Neural cell (in vitro differentiated cells): Measurements from ENCODE around the gene SYK.

Experiments used
- EP300 ChIP-seq: fragments of 450-650 bp; conservative IDR thresholded peaks from 2 replicates; pipeline ENCODE4 v1.6.1; 2014; ENCODE audit warnings: antibody characterized with exemption, mild to moderate bottlenecking, moderate library complexity; ENCODE audit not compliant: poor library complexity, severe bottlenecking
- EZH2 ChIP-seq: fragments of 200-600, 300-800 bp; shearing (Covaris generic), sonication (generic); IDR thresholded peaks from 2 replicates; pipeline ENCODE4 v1.6.1; 2014; ENCODE audit warnings: antibody characterized with exemption, low read length, borderline replicate concordance, mild to moderate bottlenecking; ENCODE audit not compliant: insufficient read depth, poor library complexity, severe bottlenecking
- RAD21 ChIP-seq: fragments of 450-650 bp; conservative IDR thresholded peaks from 2 replicates; pipeline ENCODE4 v1.6.1; 2014; ENCODE audit warnings: antibody characterized with exemption, mild to moderate bottlenecking, moderate library complexity
- TF ChIP-seq, protein P1 (sequence below): fragments of 450-650 bp; IDR thresholded peaks from 2 replicates; pipeline ENCODE4 v1.5.1; 2014; ENCODE audit warnings: antibody characterized with exemption, mild to moderate bottlenecking, moderate library complexity; ENCODE audit not compliant: poor library complexity, severe bottlenecking

DNA sequence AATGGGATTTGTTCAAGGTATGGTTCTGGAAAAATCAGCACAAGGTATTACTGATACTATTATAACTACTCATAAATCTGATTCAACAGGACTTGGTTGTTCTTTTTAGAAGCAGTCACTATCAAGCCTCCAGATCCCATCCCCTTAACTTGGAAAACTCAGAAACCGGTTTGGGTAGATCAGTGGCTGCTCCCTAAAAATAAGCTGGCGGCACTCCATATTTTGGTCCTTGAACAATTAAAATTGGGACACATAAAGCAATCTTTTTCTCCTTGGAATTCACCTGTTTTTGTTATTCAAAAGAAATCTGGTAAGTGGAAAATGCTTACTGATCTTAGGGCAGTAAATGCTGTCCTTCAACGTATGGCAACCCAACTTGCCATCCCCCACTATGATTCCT lies 104.2 kb downstream of the SYK start:
- TF ChIP-seq EZH2 (no peak), RAD21 (no peak), EP300 (no peak)
- TF ChIP-seq, protein P1, sequence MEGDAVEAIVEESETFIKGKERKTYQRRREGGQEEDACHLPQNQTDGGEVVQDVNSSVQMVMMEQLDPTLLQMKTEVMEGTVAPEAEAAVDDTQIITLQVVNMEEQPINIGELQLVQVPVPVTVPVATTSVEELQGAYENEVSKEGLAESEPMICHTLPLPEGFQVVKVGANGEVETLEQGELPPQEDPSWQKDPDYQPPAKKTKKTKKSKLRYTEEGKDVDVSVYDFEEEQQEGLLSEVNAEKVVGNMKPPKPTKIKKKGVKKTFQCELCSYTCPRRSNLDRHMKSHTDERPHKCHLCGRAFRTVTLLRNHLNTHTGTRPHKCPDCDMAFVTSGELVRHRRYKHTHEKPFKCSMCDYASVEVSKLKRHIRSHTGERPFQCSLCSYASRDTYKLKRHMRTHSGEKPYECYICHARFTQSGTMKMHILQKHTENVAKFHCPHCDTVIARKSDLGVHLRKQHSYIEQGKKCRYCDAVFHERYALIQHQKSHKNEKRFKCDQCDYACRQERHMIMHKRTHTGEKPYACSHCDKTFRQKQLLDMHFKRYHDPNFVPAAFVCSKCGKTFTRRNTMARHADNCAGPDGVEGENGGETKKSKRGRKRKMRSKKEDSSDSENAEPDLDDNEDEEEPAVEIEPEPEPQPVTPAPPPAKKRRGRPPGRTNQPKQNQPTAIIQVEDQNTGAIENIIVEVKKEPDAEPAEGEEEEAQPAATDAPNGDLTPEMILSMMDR = no peak
